SK-N-MC (cell line): Measurements from ENCODE around the gene COX6B1.

Experiments
- EZH2 ChIP-seq: fragments of 200-600 bp; sonication (generic); IDR thresholded peaks from one replicate; pipeline ENCODE4 v1.6.1; 2017; ENCODE audit warnings: antibody characterized with exemption
- POLR2AphosphoS5 ChIP-seq: IDR thresholded peaks from 2 replicates; pipeline ENCODE4 v1.6.1; 2012; ENCODE audit warnings: mild to moderate bottlenecking, low read depth, low read length, borderline replicate concordance

GRCh38 chr19:35644206-35644986, 3.7 kb upstream of the COX6B1 start:
- peak; percentile 49; the same call in 1 of the 2 replicates for TF ChIP-seq POLR2AphosphoS5
- TF ChIP-seq EZH2 = no peak
